HG03460 (cell line): Measurements from ENCODE around the gene SAMM50.
"Not testable (repeated sequence)": the region's sequence is repeated elsewhere in the genome, so short reads cannot be mapped to it uniquely, and the experiment has no call there.

ENCODE experiments used
- ATAC-seq: cut with Tn5 transposase; IDR thresholded peaks from one replicate; pipeline ENCODE4 v1.9.1; 2021; ENCODE audit not compliant: unreplicated experiment

SAMM50 gene

DNA sequence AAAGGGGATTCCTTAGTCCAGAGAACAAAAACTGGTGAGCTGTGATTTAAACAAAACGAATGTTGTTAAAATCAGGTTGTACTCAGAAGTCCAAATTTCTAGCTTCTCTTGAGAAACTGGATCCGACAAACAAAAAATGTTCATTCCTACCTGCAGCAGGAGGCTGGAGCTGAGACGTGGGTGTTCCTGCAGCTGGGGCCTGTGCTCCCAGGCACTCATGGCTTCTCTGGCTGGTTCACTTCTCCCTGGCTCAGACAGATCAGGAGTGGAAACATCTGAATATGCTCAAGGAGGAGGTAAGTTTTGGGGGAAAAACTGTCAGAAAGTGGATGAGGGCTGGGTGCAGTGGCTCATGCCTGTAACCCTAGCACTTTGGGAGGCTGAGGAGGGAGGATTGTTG lies 44.1 kb downstream of the SAMM50 start:
- no peak for ATAC-seq

DNA sequence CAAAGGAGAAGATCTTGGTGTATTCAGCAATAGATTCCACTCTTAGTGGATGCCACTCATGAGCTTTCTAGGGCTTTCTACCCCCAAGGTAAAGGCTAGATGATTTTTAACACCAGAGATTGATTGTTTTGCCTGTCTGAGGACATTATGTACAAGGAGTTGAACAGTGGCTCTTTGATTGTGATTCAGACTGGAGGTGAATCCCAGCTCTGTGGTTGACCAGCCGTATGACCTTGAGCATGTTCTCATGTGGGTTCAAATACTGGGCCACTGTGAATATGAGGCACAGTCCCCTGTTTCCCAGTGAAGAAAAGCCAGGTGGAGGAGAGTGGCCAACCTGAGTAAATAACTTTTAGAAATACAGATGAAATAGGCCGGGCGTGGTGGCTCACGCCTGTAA lies 44.9 kb downstream of the SAMM50 start:
- ATAC-seq: no peak

DNA sequence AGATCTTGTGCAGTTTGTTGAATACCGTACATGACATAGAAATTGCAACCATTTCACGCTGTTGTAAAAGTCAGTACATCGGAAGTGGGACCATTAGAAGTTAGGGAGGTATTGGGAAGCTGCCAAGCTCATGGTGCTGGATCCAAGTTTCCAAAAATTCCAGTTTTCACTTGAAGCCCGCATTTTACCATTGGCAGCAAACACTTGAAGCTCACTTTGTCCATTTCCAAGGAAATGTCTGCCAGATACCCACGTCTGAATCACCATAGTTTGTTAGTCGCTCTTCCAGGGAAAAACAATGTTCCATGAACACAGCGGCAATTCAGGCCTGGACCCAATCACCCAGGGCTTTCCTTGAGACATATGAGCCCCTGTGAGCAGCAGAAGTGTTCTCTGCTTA lies 46.3 kb downstream of the SAMM50 start:
- no peak for ATAC-seq

DNA sequence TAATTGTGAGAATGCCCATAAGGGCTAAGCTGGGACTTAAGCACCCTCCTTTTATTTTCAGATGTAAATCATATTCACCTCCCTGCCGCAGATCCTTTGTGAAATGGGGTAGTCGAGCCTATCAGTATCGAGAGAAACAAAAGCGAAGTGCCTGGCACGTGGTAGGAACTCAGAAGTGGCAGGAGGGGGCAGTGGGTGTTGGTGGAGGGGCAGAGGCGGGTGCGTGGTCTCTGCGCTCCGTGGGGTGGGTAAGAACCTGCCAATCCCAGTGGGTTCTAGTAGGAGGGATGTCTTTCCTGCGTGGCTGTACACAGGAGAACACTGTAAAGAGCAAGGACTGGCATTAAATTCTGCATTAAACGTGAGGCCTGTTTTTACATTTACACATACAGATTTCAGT lies 47.1 kb downstream of the SAMM50 start:
- ATAC-seq: no peak

DNA sequence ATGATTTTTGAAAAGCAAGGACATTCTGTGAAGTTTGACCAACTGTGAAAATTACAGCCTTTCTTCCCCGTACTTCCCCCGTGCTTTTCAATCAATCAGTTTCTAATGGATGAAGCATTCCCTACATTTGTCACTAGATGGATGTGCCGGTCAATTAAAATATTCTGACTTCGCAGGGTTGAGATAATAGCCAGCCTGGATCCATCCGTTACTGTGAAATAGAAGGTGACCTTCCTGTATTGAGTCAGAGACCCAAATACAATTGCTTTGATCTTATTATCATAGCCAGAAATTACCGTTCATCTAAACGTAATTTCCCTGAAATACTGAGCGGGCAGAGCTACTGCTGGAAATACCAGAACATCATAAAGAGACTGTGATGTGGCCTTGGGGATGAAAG lies 47.8 kb downstream of the SAMM50 start:
- ATAC-seq: no peak

DNA sequence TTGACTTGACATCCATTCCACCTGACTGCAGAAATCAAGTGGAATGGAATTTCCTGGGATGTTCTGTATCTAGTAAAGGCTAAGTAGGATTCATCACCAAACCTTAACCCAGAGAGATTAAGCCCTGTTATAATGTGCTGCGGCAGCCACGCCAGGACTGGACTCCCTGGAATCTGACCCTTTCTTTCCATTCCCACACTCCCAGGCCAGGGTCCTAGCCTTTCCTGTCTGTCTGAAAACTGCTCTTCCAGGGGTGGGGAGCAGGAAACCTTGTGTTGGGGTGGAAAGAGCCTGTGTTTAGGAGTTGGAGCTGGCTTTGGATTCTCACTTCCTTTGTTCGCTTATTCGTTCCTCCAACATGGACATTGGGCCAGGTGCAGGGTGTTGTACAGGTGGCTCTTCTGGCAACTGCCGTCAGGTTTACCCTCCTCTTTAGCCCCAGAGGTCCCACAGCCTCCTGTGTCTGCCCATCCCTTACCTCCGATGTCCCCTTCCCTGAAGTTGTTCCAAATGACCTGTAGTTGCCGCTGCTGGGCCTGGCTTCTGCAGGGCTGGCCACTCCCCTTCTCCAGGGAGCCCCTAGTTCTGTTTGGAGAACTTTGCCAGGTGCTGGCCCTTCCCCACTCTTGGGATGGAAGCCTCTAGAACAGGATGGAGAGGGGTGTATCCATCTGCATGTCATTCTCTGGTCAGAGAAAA lies 48.3 kb downstream of the SAMM50 start:
- no peak for ATAC-seq

DNA sequence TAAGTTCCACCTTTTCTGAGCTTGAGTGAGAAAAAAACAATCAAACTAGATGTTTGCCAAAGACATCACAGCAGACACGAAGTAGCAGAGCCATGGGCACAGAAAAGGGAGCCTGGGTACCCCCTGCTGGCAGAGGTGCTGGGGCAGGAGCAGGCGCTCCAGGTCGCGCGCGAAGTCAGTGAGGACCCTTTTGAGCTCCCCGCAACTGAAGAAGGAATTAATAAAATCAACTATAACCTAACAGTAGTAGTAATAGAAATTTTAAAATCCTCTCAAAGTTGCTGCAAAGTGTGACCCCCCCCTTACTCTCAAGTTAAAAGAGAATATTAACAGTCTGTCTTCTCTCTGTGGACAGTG lies 48.8 kb downstream of the SAMM50 start:
- no peak for ATAC-seq

DNA sequence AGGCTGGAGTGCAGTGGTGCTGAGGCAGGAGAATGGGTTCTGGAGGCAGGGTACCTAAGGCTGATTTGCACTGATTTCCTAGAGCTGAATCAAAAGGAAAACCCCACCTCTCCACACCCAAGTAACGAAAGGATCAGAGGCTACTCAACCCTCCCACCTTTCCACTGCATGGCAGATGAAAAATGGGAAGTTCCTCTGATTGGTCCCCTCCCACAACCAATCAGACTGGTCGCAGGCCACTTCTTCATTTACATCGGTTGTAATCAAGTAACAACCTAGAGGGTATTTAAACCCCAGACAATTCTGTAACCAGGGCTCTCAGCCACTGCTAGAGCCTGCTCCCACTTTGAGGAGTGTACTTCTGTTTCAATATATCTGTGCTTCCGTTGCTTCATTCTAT lies 50.3 kb downstream of the SAMM50 start:
- ATAC-seq: no peak

DNA sequence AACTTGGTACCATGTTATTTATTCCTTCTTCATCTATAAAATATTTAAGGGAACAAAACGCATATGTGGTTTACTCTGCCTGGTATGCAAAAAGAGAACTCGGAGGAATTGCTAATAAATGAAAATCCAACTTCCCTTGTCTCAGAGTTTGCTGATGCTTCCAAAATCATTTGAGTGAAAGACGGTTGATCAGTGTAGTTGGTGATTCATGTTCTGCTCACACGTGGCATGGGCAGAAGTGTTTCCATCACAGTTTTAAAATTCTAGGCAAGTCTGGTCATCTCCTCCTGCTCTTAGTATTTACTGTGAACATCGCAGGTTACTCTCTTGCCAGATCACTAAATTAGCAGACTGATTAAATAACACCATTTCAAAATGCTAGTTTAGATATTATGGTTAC lies 56.9 kb downstream of the SAMM50 start:
- ATAC-seq: no peak

DNA sequence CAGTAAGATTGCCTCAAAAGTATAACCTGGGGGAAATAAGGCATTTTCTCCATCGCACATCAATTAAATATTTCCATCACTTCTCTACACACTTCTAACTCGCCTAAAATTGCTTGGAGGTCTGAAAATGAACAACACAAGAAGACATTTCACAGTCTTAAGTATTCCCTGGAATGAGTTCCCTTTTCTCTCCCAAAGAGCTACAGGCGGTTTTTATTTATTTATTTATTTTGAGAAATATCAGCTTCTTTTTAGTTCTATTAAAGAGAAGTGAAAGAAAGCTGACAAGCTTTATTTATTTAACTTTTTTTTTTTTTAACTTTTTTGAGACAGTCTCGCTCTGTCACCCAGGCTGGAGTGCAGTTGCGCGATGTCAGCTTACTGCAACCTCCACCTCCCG lies 57.3 kb downstream of the SAMM50 start:
- no peak for ATAC-seq

DNA sequence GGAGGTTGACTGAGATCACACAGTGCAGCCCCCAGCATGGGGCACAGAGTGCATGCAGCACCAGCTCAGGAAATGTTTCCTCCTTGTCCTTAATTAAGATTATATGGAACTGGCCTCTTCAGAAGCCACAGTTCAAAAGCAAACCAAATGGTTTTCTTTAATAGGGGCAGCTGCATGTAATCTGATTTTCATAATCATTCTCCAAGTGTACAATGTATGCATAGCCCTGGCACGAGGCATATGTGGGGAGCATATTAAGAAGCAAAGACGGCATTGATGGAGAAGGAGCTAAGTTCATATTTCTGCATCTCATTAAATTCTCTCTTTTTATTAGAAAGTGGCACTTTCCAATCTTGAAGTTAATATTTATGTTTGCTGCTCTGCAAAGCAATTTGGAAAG lies 59.0 kb downstream of the SAMM50 start:
- ATAC-seq: no peak

DNA sequence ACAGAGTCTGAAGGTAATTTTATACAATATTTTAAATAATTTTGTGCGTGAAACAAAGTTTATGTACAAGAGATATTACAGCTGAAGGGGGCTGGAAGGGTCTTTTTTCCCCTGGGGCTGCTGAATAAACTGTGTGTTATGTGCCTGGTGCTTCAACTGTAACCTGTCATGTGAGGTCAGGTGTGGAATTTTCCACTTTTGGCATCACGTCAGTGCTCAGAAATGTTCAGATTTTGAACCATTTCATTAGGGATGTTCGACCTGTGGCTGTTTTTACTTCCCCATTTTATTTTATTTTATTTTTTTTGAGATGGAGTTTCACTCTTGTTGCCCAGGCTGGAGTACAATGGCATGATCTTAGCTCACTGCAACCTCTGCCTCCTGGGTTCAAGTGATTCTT lies 61.3 kb downstream of the SAMM50 start:
- ATAC-seq: not testable (repeated sequence)

DNA sequence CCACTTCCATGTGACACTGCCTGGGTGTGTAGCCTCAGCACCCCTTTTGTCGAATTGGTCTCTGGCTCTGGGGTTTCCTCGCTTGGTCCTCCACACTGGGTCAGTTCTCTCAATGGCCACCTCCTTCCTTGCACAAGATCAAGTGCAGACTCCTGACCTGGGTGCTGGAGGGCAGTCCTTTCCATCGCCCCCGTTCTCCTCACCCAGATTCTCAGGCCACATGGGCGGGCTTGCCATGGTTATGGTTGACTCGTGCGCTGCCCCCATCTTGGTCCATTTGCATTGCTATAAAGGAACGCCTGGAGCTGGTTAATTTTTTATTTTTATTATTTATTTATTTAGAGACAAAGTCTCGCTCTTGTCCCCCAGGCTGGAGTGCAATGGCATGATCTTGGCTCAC lies 63.4 kb downstream of the SAMM50 start:
- ATAC-seq: no peak

DNA sequence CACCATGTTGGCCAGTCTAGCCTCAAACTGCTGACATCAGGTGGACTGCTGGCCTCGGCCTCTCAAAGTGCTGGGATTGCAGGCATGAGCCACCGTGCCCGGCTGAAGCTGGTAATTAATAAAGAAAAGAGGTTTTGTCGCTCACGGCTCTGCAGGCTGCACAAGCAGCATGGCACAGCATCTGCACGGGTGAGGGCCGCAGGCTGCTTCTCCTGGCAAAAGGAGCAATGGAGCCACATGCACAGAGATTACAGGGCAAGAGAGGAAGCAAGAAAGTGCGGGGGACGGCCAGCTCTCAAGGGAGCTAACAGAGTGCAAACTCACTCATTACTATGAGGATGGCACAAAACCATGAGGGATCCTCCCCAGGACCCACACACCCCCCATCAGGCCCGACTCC lies 64.2 kb downstream of the SAMM50 start:
- no peak for ATAC-seq

DNA sequence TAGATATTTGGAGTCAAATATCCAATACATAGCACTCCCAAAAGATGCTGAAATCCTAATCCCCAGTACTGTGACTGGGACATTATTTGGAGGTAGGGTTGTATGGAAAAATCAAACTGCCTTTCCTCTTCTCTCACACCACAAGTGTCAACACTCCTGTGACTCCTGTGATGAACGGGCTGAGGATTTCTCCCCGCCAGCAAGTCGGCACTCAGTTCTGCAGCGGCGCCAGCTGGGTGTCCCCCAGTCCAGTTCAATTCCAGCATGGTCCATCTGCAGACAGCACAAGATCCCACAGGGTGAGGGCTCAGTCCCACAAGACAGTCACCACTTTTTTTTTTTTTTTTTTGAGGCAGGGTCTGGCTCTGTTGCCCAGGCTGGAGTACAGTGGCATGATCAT lies 64.6 kb downstream of the SAMM50 start:
- no peak for ATAC-seq

DNA sequence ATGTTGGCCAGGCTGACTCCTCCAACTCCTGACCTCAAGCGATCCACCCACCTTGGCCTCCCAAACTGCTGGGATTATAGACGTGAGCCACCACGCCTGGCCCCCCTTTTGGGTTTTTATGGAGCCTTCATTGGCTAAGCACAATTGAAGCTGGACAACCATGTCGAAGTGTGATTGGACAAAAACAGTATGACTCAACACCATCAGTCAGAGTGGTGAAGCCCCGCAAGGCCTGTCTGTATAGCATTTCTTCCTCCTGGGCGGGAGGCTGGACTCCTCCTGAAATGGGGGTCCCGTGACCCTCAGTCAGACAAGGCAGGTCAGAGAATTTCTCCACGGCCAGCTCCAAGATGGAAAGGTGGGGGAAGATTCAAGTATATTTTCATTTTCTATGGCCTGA lies 65.7 kb downstream of the SAMM50 start:
- no peak for ATAC-seq

DNA sequence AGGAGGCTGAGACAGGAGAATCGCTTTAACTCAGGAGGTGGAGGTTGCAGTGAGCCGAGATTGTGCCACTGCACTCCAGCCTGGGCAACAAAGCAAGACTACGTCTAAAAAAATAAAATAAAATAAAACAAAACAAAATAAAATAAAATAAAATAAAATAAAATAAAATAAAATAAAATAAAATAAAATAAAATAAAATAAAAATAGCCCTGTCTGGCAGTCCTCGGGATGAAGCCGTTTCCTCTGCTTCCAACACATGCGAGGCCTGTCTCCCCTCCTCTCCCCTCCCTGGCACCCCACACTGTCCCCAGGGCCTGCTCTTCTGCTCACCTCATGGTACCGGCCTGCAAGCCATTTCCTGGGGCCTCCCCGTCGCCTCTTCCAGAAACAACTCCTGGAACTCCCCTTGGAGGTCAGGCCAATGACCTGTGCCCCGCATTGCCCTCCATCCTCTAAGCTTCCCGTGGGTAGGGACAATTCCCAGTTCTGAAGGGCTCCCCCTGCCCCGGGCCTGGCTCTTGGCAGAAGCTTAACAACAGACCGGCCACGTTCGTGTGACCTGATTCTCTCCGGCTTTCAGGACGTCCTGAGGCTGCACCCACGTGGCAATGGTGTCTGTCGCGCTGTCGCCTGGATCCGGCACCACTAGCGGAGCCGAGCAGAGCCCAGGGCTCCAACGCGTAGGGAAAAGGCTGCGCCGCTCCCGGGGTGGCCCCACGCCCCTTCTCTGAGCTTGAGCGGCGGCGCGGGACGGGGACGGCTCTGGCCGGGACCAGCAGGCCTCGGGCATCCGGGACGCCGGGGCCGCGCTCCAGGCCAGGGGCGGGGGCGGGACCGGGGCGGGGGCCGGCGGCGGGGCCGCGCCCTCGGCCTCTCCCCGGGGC lies 68.4 kb downstream of the SAMM50 start:
- ATAC-seq: no peak

DNA sequence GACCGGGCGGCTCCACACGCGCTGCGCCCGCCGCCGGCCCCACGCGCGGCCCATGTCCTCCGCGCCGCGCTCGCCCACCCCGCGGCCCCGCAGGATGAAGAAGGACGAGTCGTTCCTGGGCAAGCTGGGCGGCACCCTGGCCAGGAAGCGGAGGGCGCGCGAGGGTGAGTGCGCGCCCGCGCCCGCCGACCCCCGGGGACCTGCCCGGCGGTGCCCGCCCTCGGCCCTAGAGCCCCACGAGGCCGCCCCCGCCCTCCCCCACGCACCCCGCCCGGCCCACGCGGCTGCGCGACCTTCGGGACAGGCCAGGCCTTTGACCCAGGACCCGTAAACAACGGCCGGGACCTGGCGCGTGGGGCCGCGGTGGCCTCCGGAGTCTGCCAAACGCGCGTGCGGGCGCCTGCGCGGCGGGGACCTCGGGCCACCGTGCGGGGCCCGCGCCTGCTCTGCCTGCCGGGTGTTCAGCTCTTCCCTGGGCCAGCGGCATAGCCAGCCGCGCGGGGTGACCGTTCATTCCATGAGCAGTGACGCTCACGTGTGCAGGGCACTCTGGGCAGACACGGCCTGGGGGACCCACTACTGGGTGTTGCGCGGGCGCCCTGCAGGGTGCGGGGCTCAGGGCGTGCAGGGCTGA lies 69.2 kb downstream of the SAMM50 start, which contains the start of gene PARVB:
Gene PARVB (plus strand): TSS at position 15 of the 634 bp plus-strand sequence. CDS start 38 bp downstream, at position 53.
- no peak for ATAC-seq

DNA sequence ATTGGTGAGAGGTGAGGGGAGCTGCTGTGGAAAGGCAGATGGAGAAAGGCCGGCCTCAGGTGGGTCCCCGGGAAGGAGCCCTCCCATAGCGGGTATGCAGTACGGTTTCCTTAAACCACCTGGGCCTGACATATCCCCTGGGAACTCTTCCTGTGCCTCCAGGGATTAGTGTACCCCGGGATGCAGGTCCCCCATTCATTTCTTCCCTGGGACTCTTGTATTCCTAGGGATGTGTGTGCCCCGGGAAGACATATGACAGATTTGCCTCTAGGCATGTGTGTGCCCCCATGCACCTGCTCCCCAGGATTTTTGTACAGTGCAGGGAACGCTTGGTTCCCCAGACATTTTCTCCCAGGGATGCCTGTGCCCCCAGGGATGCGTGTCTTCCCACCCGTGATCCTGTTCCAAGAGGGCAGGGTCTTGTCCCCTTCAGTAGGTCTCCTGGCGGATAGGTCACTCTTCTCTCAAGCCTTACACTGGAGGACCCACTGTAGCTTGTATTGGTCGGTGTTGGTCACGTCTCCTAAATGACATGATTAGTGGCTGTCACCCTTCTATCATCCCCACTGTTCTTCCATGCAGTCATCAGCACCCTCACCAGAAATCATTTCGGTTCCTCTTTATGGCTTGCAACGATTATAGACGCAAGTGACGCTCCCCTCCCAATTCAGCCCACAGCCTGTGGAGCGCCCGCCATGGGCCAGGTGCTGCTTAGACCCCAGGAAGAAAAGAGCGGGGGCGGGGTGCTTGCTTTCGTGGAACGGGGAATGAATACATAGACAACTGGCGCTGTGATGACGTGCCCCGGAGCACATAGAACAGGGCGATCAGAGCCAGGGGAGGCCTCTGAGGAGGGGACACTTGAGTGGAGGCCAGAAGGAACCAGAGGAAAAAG lies 70.2 kb downstream of the SAMM50 start:
- ATAC-seq: peak; percentile 52

DNA sequence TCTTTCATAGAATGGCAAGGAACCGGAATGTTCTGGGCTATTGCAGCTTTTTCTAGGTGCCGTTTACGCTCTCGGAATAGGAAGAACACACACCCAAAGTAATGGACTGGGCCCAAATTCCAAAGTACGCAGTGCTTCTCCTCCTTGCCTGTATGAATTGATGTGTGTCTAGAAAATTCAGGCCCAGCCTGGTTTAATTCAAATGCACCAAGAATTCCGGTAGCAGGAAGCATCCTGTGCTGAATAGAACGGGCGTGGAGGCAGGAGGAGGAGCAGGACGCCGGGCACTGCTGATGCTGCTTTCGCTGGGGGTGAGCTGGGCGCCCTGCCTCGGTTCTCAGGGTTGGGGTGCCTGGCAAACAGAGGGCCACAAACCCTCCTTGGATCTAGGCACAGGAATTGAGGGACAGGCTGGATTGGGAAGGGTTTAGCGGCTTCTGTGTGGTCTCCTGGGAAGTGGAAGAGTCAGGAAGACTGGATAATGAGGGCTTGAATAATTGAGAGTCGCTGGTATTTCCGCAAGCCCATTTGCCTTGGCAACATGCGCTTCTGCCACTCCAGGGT lies 70.9 kb downstream of the SAMM50 start:
- no peak for ATAC-seq
